NB4 (cell line): Measurements from ENCODE around the gene ETV4.

Experiments
- MYC ChIP-seq: IDR thresholded peaks from 2 replicates; pipeline ENCODE4 v1.6.1; 2011; ENCODE audit warnings: low read depth, low read length
- POLR2A ChIP-seq: IDR thresholded peaks from 2 replicates; pipeline ENCODE4 v1.6.1; 2011; ENCODE audit warnings: mild to moderate bottlenecking; ENCODE audit not compliant: insufficient read length; ENCODE audit errors: extremely low read depth
- TF ChIP-seq, protein P1 (sequence below): IDR thresholded peaks from one replicate; pipeline ENCODE4 v1.5.1; 2012; ENCODE audit warnings: low read depth, low read length
- TF ChIP-seq, protein P2 (sequence below): IDR thresholded peaks from 2 replicates; pipeline ENCODE4 v1.6.1; 2011; ENCODE audit warnings: low read depth, low read length

DNA sequence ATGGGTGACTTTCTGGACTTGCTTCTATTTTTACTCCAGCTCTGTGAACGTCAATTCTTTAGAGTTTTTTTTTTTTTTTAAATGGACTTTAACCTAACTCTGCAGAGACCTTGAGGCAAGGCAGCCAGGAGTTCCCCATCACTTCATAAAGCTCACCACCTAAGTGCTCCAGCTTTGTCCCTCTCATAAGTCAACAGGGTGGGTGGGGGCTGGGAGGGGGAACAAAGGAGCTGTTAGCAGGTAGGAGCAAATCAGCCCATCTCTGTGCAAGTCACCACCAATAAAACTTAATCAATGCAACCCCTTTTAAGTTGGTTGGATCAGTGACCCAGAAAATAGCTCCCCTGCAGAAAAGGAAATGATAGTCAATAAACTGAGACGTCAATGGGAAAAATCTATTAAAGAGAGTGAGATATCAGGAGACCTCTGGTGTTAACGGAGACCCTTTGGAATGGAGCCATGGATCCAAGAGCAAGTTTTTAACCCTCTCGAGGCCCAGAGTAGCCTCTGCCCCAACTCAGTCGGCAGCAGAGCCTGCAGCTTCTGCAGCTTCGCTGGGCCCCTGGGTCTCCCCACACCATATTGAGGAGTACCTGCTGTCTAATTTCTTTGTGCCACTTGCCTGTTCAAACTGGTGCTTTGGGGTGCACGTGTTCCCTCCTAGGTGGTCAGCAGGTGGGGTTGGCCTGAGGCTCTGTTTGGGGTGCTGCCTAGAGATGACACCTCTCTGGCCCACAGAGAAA, 27.6 kb upstream of the ETV4 start:
- TF ChIP-seq, protein P1, sequence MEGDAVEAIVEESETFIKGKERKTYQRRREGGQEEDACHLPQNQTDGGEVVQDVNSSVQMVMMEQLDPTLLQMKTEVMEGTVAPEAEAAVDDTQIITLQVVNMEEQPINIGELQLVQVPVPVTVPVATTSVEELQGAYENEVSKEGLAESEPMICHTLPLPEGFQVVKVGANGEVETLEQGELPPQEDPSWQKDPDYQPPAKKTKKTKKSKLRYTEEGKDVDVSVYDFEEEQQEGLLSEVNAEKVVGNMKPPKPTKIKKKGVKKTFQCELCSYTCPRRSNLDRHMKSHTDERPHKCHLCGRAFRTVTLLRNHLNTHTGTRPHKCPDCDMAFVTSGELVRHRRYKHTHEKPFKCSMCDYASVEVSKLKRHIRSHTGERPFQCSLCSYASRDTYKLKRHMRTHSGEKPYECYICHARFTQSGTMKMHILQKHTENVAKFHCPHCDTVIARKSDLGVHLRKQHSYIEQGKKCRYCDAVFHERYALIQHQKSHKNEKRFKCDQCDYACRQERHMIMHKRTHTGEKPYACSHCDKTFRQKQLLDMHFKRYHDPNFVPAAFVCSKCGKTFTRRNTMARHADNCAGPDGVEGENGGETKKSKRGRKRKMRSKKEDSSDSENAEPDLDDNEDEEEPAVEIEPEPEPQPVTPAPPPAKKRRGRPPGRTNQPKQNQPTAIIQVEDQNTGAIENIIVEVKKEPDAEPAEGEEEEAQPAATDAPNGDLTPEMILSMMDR = no peak
- TF ChIP-seq POLR2A (no peak), MYC (no peak)
- TF ChIP-seq, protein P2, sequence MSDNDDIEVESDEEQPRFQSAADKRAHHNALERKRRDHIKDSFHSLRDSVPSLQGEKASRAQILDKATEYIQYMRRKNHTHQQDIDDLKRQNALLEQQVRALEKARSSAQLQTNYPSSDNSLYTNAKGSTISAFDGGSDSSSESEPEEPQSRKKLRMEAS = no peak
